ENCODE data around the gene GJB6. TPM values are rescaled to one million over a fixed set of nuclear protein-coding genes. Genes with fewer than 3 reads are reported as not detected.
A peak's percentile ranks its signal among the peaks of the same experiment; 100 is the strongest.

Gene GJB6
- total and polyA plus RNA-seq, 3 experiments from 2014 or later = 7.3 to 7.7 TPM; not detected in 1

GRCh38 chr13:20175907-20176652, 56.0 kb downstream of the GJB6 start:
- Histone ChIP-seq H3K27ac (ENCODE audit: low read depth, low read length) (no peak overlapping the region), H3K4me1 (ENCODE audit: insufficient read depth, low read length) (no peaks in the 10 kb centered on the region), H3K4me3 (ENCODE audit: low read length) (no peak overlapping the region), H3K9me3 (ENCODE audit: low read length) (no peaks in the 10 kb centered on the region), H3K27me3 (ENCODE audit: insufficient read depth, low read length, poor library complexity, severe bottlenecking) (peaks cover 14% of the 10 kb centered on the region), H3K36me3 (ENCODE audit: insufficient read depth, low read length) (no peaks in the 10 kb centered on the region)
- DNase-seq = no peak
- H3K36me3 Mint-ChIP-seq = no peaks in the 10 kb centered on the region
- no peaks in the 10 kb centered on the region for H3K9me3 Mint-ChIP-seq
- peaks cover 6 to 9% (median 7%) of the 10 kb centered on the region in 3 donors for H3K4me1 Mint-ChIP-seq
- POLR2A ChIA-PET = no interaction called here
- H3K27ac Mint-ChIP-seq = no peak overlapping the region
- H3K27me3 Mint-ChIP-seq = peaks cover 55 to 94% of the 10 kb centered on the region in 2 donors
- CTCF ChIA-PET = interaction anchor here (1.1 kb wide), 1 partner anchor 10 kb away, joined by 4 read pairs; no protein-coding TSS in a partner anchor
- no peak overlapping the region for H3K4me3 Mint-ChIP-seq

DNA sequence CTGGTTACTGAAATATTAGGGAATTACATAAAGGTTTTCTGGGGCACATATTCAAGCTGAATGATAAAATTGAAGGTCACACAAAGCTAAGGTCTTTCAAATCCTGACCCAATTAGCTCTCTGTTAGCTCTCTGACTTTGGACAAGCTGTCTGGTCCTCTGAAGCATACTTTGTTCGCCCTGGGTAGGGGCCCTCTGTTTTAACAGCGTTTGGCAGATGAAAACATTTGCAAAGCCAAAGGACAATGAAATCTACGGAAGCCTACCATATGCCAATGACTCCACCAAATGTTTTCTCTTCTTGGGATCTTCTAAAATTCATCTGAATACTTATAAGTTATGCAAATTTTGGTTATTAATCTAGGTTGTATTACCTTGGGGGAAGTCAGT, 56.7 kb downstream of the GJB6 start:
- H3K9me3 ChIP-seq (ENCODE audit: low read length) = no peaks in the 10 kb centered on the region
- ChIA-PET POLR2A (no interaction called here), CTCF (interaction anchor here (1.1 kb wide), 1 partner anchor 10 kb away, joined by 4 read pairs; no protein-coding TSS in a partner anchor)
- H3K4me3 ChIP-seq (ENCODE audit: low read length) = no peak overlapping the region
- Mint-ChIP-seq H3K9me3 (no peaks in the 10 kb centered on the region), H3K36me3 (no peaks in the 10 kb centered on the region), H3K4me1 (peaks cover 6 to 9% (median 7%) of the 10 kb centered on the region in 3 donors), H3K4me3 (no peak overlapping the region), H3K27ac (no peak overlapping the region), H3K27me3 (peaks cover 53 to 94% of the 10 kb centered on the region in 2 donors)
- peaks cover 14% of the 10 kb centered on the region for H3K27me3 ChIP-seq (ENCODE audit: insufficient read depth, low read length, poor library complexity, severe bottlenecking)
- no peak for DNase-seq
- H3K27ac ChIP-seq (ENCODE audit: low read depth, low read length) = no peak overlapping the region
- no peaks in the 10 kb centered on the region for H3K36me3 ChIP-seq (ENCODE audit: insufficient read depth, low read length)
- no peaks in the 10 kb centered on the region for H3K4me1 ChIP-seq (ENCODE audit: insufficient read depth, low read length)

DNA sequence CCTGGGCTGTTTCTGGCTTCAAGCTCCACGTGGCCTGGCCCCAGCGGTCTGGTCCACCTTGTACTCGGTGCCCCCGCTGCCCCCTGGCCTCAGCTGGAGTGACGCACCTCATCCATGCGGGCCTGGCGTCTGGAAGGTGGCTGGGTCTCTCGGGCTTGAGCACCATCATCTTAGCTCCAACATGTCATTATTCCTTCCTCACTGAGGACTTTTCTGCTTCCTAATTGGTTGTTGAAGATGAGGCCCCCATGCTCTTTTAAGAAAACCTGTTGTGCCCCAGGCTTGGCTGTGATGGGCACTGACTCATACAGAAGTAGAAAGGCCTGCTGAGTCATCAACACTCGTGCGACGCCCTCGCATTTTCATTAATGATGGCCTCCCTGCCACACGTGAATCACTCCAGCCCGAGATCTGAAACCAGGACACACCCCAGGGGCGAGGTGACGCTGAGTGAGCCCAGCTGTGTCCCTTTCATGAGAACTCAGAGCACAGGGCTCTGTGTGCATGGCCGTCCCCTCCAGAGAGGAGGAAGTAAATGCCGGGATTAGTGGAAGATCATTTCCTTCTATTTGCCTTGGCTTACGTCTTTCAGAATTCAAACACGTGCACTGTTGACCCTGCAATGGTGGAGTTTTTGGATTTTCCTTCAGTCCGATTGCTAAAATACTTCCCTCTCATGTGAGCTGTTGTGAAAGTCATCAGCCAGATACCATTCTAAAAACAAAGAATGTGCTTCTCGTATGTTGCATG, 57.3 kb downstream of the GJB6 start:
- no peaks in the 10 kb centered on the region for H3K9me3 ChIP-seq (ENCODE audit: low read length)
- DNase-seq = peak in 1 of 5 donors; percentile 64
- Mint-ChIP-seq H3K27me3 (peaks cover 55 to 94% of the 10 kb centered on the region in 2 donors), H3K27ac (no peak overlapping the region), H3K4me3 (no peak overlapping the region), H3K4me1 (peaks cover 6 to 9% (median 7%) of the 10 kb centered on the region in 3 donors), H3K36me3 (no peaks in the 10 kb centered on the region), H3K9me3 (no peaks in the 10 kb centered on the region)
- no peak overlapping the region for H3K27ac ChIP-seq (ENCODE audit: low read depth, low read length)
- peaks cover 14% of the 10 kb centered on the region for H3K27me3 ChIP-seq (ENCODE audit: insufficient read depth, low read length, poor library complexity, severe bottlenecking)
- ChIA-PET CTCF (interaction anchor here (1.1 kb wide), 1 partner anchor 11 kb away, joined by 4 read pairs; no protein-coding TSS in a partner anchor), POLR2A (no interaction called here)
- no peak overlapping the region for H3K4me3 ChIP-seq (ENCODE audit: low read length)
- H3K36me3 ChIP-seq (ENCODE audit: insufficient read depth, low read length) = no peaks in the 10 kb centered on the region
- H3K4me1 ChIP-seq (ENCODE audit: insufficient read depth, low read length) = no peaks in the 10 kb centered on the region

DNA sequence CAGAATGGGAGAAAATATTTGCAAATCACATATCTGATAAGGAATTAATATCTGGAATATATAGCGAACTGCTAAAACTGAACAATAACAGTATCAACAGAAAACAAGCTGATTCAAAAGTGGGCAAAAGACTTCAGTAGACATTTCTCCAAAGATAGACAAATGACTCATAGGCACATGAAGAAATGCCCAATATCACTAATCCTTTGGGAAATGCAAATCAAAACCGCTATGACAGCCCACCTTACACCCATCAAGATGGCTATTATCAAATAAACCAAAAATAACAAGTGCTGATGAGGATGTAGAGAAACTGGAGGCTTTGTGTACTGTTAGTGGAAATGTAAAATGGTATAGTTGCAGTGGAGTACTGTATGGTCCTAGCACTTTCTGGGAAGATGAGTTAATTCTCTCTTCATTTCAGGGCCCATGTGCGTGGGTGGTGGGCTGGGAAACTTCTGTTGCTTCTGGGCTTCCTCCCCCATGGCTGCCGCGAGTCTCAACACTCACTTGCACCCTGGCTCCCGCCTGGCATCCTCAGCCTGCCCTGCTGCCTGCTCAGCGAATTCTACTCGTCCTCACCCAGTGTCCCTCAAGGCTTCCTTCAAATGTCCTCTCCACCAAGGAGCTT, 58.9 kb downstream of the GJB6 start:
- Histone ChIP-seq H3K9me3 (ENCODE audit: low read length) (no peaks in the 10 kb centered on the region), H3K36me3 (ENCODE audit: insufficient read depth, low read length) (no peaks in the 10 kb centered on the region), H3K4me3 (ENCODE audit: low read length) (no peak overlapping the region), H3K27me3 (ENCODE audit: insufficient read depth, low read length, poor library complexity, severe bottlenecking) (peaks cover 6% of the 10 kb centered on the region), H3K27ac (ENCODE audit: low read depth, low read length) (no peak overlapping the region), H3K4me1 (ENCODE audit: insufficient read depth, low read length) (no peaks in the 10 kb centered on the region)
- DNase-seq = no peak
- H3K9me3 Mint-ChIP-seq = no peaks in the 10 kb centered on the region
- H3K4me1 Mint-ChIP-seq = peaks cover 6 to 9% (median 7%) of the 10 kb centered on the region in 3 donors
- H3K36me3 Mint-ChIP-seq = no peaks in the 10 kb centered on the region
- peak overlapping the region in 1 of 8 donors; percentile 31 for H3K27ac Mint-ChIP-seq
- H3K27me3 Mint-ChIP-seq = peaks cover 59 to 88% of the 10 kb centered on the region in 2 donors
- H3K4me3 Mint-ChIP-seq = no peak overlapping the region
- POLR2A ChIA-PET = no interaction called here
- CTCF ChIA-PET = interaction anchor here (1.1 to 1.4 kb wide), 2 partner anchors 9 to 46 kb away, joined by 3 read pairs; no protein-coding TSS in a partner anchor

Other genes with a start within 250 kb of the GJB6 start
- 1 to 10 TPM in 1 of 2 experiments, under 1 TPM in 1; 0.85 to 1.0 TPM for gene GJA3, start 71.3 kb downstream of the GJB6 start, total RNA-seq
- 0.09 TPM for gene GJA3, start 71.3 kb downstream of the GJB6 start, polyA plus RNA-seq
- 10 to 100 TPM; 27.3 to 27.6 TPM for gene GJB2, start 39.4 kb downstream of the GJB6 start, total RNA-seq
- not detected for gene GJB2, start 39.4 kb downstream of the GJB6 start, polyA plus RNA-seq

Data from CD8-positive, alpha-beta memory T cell (primary cell).